Thoracic aorta (tissue), 2 donors: ENCODE data around the gene SLC44A2. TPM values are rescaled to one million over a fixed set of nuclear protein-coding genes. Genes with fewer than 3 reads are reported as not detected.

Source experiments
- ATAC-seq: fragments of 150-250 bp; one replicate; pipeline ENCODE4 v1.8.0; 2017; ENCODE audit warnings: low read depth; ENCODE audit not compliant: insufficient number of reproducible peaks, low FRiP score
- DNase-seq: peaks from one replicate; pipeline ENCODE4 v3.0.0-alpha.2; 2020; ENCODE audit warnings: low spot score
- H3K27ac ChIP-seq, 2 donors: fragments of 200-600 bp; sonication (generic); 1 replicate in 1 of 2; 2 replicates in 1 of 2; pipeline ENCODE4 v1.5.1; 2016; ENCODE audit warnings: mild to moderate bottlenecking in 2 of 2, moderate library complexity in 2 of 2
- H3K27me3 ChIP-seq: fragments of 200-600 bp; sonication (generic); replicated peaks from 2 replicates; pipeline ENCODE4 v1.6.0; 2016; ENCODE audit warnings: mild to moderate bottlenecking; ENCODE audit not compliant: insufficient read depth
- H3K36me3 ChIP-seq: fragments of 200-600 bp; sonication (generic); one replicate; pipeline ENCODE4 v1.5.1; 2016
- H3K4me1 ChIP-seq, 2 donors: fragments of 200-600 bp; sonication (generic); 1 replicate in 1 of 2; 2 replicates in 1 of 2; pipeline versions ENCODE4 v1.5.1 to v1.6.0; 2016; ENCODE audit warnings: low read depth in 2 of 2, mild to moderate bottlenecking in 1 of 2; ENCODE audit not compliant: control insufficient read depth in 1 of 2
- H3K4me3 ChIP-seq: fragments of 200-600 bp; sonication (generic); 2 replicates; pipeline ENCODE4 v1.5.1; 2016; ENCODE audit warnings: mild to moderate bottlenecking
- H3K9me3 ChIP-seq: fragments of 200-600 bp; sonication (generic); 2 replicates; pipeline ENCODE4 v1.5.1; 2016
- CTCF ChIP-seq: fragments of 200-600 bp; sonication (generic); IDR thresholded peaks from one replicate; pipeline ENCODE4 v1.5.1; 2019; ENCODE audit warnings: antibody characterized with exemption
- total RNA-seq, 2 donors: library from RNA; depleted of rRNA; stranded (reverse); fragments of >200 nt; gene quantifications; one replicate each; pipeline versions ENCODE4 v1.1.0 to v1.2.3, GENCODE V29; 2016

SLC44A2 gene
- total RNA-seq = 100 to 1,000 TPM; 105 to 748 TPM

GRCh38 chr19:10625003-10625761 lies at the start of gene SLC44A2:
TSS of gene SLC44A2 (plus strand) at chr19:10625553. CDS start at chr19:10625634, 81 bp downstream.
- peak; percentile 73 for ATAC-seq
- DNase-seq = no peak
- Histone ChIP-seq H3K27me3 (no peaks in the 10 kb centered on the region), H3K9me3 (no peaks in the 10 kb centered on the region), H3K36me3 (peaks cover 16% of the 10 kb centered on the region), H3K4me1 (peaks cover 5 to 22% of the 10 kb centered on the region in 2 donors), H3K4me3 (peak within 1 kb of the TSS; percentile 73), H3K27ac (peak within 1 kb of the TSS; percentile 36 to 43)
- no peak for TF ChIP-seq CTCF

GRCh38 chr19:10577951-10578350 lies 47.4 kb upstream of the SLC44A2 start:
- Histone ChIP-seq H3K4me1 (no peaks in the 10 kb centered on the region), H3K9me3 (no peaks in the 10 kb centered on the region), H3K27me3 (no peaks in the 10 kb centered on the region), H3K27ac (no peak overlapping the region), H3K4me3 (no peak overlapping the region), H3K36me3 (no peaks in the 10 kb centered on the region)
- ATAC-seq (no peak), DNase-seq (no peak)
- TF ChIP-seq CTCF = no peak

- Histone ChIP-seq H3K27me3 (no peaks in the 10 kb centered on the region), H3K27ac (no peak overlapping the region), H3K9me3 (no peaks in the 10 kb centered on the region), H3K36me3 (no peaks in the 10 kb centered on the region), H3K4me1 (no peaks in the 10 kb centered on the region), H3K4me3 (peak overlapping the region; percentile 53)
- TF ChIP-seq CTCF = peak; percentile 98
- DNase-seq = peak; percentile 79
- ATAC-seq = peak; percentile 79
These were observed 44.2 kb upstream of the SLC44A2 start for GRCh38 chr19:10580979-10581631.

- H3K27me3 ChIP-seq = no peaks in the 10 kb centered on the region
- no peaks in the 10 kb centered on the region for H3K36me3 ChIP-seq
- H3K9me3 ChIP-seq = no peaks in the 10 kb centered on the region
- H3K4me1 ChIP-seq = no peaks in the 10 kb centered on the region
- no peak overlapping the region for H3K27ac ChIP-seq
- ATAC-seq = no peak
- no peak for DNase-seq
- no peak overlapping the region for H3K4me3 ChIP-seq
- TF ChIP-seq CTCF = no peak
These were observed 43.3 kb upstream of the SLC44A2 start for GRCh38 chr19:10582091-10582490.

GRCh38 chr19:10583036-10583776 lies 42.1 kb upstream of the SLC44A2 start:
- TF ChIP-seq CTCF = no peak
- DNase-seq = no peak
- H3K27me3 ChIP-seq = no peaks in the 10 kb centered on the region
- ATAC-seq = no peak
- no peak overlapping the region for H3K4me3 ChIP-seq
- H3K4me1 ChIP-seq = no peaks in the 10 kb centered on the region
- no peaks in the 10 kb centered on the region for H3K36me3 ChIP-seq
- H3K27ac ChIP-seq = no peak overlapping the region
- no peaks in the 10 kb centered on the region for H3K9me3 ChIP-seq
